ENCODE measurements around the gene RNF115. TPM values are rescaled to one million over a fixed set of nuclear protein-coding genes. Genes with fewer than 3 reads are reported as not detected.

The RNF115 gene
- total and polyA plus RNA-seq, 2 of the 8 experiments (the other 6 are each of a cell fraction or from before 2014, with no cell fraction given): 4.7 to 10.8 TPM

- Histone ChIP-seq H3K14ac (ENCODE audit: insufficient read length) (no peak overlapping the region), H3K4me3 (ENCODE audit: extremely low read depth in 1 of 4, insufficient read depth in 2 of 4, low read depth in 3 of 4, low read length in 4 of 4) (no peak overlapping the region), H2BK15ac (ENCODE audit: low read length) (no peak overlapping the region), H2BK20ac (ENCODE audit: low read length) (no peak overlapping the region), H3K27me3 (replicated peaks in 1 of 4; ENCODE audit: control insufficient read depth in 3 of 4, extremely low read depth in 1 of 4, insufficient read depth in 3 of 4, low read length in 3 of 4) (no peaks in the 10 kb centered on the region), H3K9ac (replicated peaks in 1 of 4; ENCODE audit: extremely low read depth in 1 of 4, low read depth in 3 of 4, low read length in 3 of 4) (no peak overlapping the region), H2AFZ (ENCODE audit: low read length) (no peak overlapping the region), H3K18ac (ENCODE audit: extremely low read depth, low read length) (no peak overlapping the region), H4K5ac (ENCODE audit: insufficient read length, low read depth, low read length) (no peak overlapping the region), H2AK5ac (ENCODE audit: low read depth, low read length) (no peak overlapping the region), H3K27ac (ENCODE audit: low read depth, low read length) (no peak overlapping the region), H3K36me3 (ENCODE audit: control insufficient read depth in 2 of 4, insufficient read depth in 4 of 4, low read length in 3 of 4) (no peaks in the 10 kb centered on the region; a peak in 1 of 8 replicates), H3K4ac (replicated peaks; ENCODE audit: insufficient read length, low read depth, low read length) (no peak overlapping the region), H3K79me2 (ENCODE audit: control insufficient read depth in 1 of 2, insufficient read depth in 2 of 2, low read length in 2 of 2) (no peaks in the 10 kb centered on the region), H3K23ac (ENCODE audit: insufficient read length) (no peak overlapping the region), H2BK5ac (ENCODE audit: low read depth, low read length) (no peak overlapping the region), H3K56ac (replicated peaks; ENCODE audit: insufficient read length, low read depth, low read length) (no peak overlapping the region), H4K8ac (ENCODE audit: extremely low read depth, insufficient read depth, low read length) (no peak overlapping the region), H3K4me1 (replicated peaks in 1 of 4; ENCODE audit: control insufficient read depth in 3 of 4, insufficient read depth in 4 of 4, low read length in 3 of 4) (no peaks in the 10 kb centered on the region), H3K23me2 (ENCODE audit: low read depth, low read length) (no peaks in the 10 kb centered on the region), H3K79me1 (ENCODE audit: low read depth, low read length) (no peaks in the 10 kb centered on the region), H3K4me2 (ENCODE audit: insufficient read depth in 1 of 2, low read depth in 2 of 2, low read length in 2 of 2) (no peak overlapping the region), H4K91ac (replicated peaks; ENCODE audit: insufficient read length, low read length) (no peak overlapping the region), H4K20me1 (replicated peaks in 1 of 2; ENCODE audit: control insufficient read depth in 1 of 2, insufficient read depth in 2 of 2, low read length in 2 of 2) (peaks cover 0 to 1% of the 10 kb centered on the region in 2 experiments), H2BK120ac (replicated peaks; ENCODE audit: low read depth, low read length) (no peak overlapping the region), H3K9me3 (ENCODE audit: insufficient read depth in 2 of 2, low read depth in 1 of 2, low read length in 1 of 2) (no peaks in the 10 kb centered on the region), H2BK12ac (ENCODE audit: low read depth, low read length) (no peak overlapping the region)
- WGBS, 2 experiments (ENCODE audit: extremely low coverage in 1 of 2, insufficient coverage in 1 of 2, insufficient read length in 1 of 2, insufficient replicate concordance in 2 of 2, low coverage in 1 of 2, low lambda C conversion rate in 2 of 2, missing lambda C conversion rate in 1 of 2): 9% methylated on average over 1 of the region's 1 CpG; no CpG with 5 or more reads in 1 of the 2 experiments
- no peak for TF ChIP-seq SUZ12 (IDR thresholded peaks at IDR 0.05; ENCODE audit: low read length)
- no peak for TF ChIP-seq BCL11A (IDR thresholded peaks at IDR 0.05; ENCODE audit: low read depth in 2 of 2, low read length in 2 of 2)
- TF ChIP-seq POU5F1 (IDR thresholded peaks at IDR 0.05; ENCODE audit: low read depth, low read length): no peak
- FAIRE-seq: no peak
- ChIA-PET CTCF (ENCODE audit: partially characterized antibody) (no interaction called here), POLR2A (ENCODE audit: partially characterized antibody) (no interaction called here)
- DNase-seq (ENCODE audit: low read depth in 1 of 2, low spot score in 2 of 2): no peak
Measured at GRCh38 chr1:145786271-145786670, 37.6 kb downstream of the RNF115 start.

All from H1 (cell line).